ENCODE results near the gene RBM4B. TPM values are rescaled to one million over a fixed set of nuclear protein-coding genes. Genes with fewer than 3 reads are reported as not detected.
"Not testable (repeated sequence)": the region's sequence is repeated elsewhere in the genome, so short reads cannot be mapped to it uniquely, and the experiment has no call there.

The RBM4B gene
- total RNA-seq, 1 donor from 2014 or later: 22.2 TPM

DNA sequence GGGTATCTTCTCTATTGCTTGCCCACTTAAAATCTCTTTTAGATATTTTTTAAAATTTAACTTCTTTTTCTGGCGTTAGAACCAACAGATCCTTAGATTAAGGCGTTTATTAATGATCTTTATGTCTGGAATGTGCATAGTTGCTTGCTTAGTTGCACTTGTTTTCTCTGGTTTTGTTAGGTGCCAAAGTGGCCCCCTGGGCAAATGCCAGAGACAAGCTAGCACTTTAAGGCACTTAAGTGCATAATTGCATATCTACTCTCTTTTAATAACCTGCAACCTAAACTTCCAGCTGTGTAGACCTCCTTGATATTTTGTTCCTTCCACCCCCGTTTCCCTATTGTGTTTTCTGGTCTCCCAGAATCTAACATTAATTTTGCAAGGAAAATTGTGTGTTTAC, 35.9 kb downstream of the RBM4B start:
- DNase-seq (ENCODE audit: low read depth in 2 of 2): no peak

- DNase-seq (ENCODE audit: low read depth in 2 of 2): not testable (repeated sequence)
Measured at GRCh38 chr11:66639814-66640340, 37.8 kb downstream of the RBM4B start.

DNA sequence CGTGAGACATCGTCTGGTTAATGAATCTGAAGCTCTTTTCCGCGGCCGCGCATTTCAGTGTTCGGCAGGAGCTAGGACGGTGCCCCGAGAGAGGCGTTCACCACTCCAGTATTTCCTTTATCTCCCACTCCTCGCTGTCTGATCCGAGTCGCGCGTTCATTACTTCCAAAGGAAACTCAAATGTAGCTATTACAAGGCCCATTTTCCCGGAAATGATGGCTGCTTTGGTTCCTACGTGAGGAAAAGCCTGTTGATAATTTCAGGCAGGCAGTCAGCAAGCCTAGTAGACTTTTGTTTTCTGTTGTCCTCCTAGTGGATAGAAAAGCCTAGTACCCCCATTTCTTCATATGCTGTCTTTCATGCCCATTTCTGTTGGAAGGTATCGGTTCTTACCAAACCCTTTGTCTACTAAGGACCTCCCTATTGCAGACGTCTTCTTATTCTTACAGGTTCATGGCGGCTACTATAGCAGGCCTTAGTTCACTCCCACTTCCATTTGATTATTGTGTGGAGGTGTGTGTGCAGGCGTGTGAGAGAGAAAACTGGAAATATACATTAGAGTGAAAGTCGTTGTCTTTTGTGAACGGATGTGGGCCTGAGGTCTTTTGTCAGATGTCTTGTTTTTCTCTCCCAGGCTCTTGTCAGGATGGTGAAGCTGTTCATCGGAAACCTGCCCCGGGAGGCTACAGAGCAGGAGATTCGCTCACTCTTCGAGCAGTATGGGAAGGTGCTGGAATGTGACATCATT, 38.4 kb downstream of the RBM4B start:
- DNase-seq (ENCODE audit: low read depth in 2 of 2): peak; percentile 65 to 72

DNA sequence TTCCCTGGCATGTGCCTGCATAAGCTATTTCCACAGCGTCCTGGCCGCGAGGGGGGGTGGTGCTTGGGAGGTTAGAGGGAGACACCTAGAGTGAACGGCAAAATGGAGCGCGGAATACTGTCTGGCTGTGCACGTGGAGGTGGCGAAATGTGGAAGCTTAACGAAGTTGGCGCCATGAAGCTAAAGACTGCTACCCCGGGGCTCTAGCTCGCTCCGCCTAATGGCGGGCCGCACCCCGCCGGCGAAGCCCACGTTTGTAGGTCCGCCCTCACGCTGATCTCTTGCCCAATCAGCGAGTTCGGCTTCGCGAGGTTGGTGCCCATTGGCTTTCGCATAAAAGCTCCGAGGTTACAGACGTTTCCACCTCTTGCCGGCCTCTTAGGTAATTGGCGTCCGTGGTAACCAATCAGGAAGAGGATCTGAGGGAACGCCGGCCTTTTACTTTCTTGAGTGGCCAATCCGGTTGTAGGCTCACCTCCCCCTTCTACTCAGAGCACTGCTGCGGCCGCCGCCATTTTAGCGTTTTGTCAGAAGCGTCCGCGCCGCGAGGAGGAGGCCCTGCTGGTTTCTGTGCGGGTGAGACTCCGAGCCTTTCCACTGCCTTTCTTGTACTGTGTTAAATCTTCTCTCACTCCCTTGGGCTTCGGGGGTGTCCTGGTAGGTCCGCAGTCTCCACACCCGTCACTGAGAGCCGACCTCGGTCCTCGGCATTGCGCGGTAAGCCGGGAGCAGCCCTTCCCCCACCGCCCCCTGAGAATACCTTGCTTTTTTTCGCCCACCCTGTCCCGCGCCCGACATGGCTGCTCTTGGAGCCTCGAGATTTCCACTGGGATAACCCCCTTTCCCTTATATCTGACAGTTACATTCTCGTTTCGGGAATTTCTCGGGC, 39.3 kb downstream of the RBM4B start, which contains the start of gene RBM4:
RBM4 (plus strand) TSS at position 527 of the 889 bp plus-strand sequence. CDS start 1,009 bp downstream, outside the sequence.
- DNase-seq (ENCODE audit: low read depth in 2 of 2): peak; percentile 100

- DNase-seq (ENCODE audit: low read depth in 2 of 2): no peak
Measured at GRCh38 chr11:66637557-66638176, 40.0 kb downstream of the RBM4B start.

DNA sequence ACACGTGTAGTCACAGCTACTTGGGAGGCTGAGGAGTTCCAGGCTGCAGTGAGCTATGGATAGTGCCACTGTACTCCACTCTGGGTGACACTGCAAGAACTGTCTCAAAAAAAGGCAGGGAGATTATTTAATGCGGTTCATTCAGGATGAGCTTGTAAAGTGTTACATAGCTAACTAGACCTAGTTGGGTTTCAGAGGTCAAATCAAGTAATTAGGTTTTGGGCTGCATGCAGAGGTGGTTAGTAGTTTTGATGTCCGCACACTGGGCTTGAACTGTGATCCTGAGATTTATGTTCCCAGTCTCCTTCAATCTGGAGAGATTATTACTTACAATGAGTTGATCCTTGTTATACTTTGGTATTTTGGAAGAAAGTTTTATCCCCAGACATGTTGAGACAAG, 41.3 kb downstream of the RBM4B start:
- DNase-seq (ENCODE audit: low read depth in 2 of 2): no peak

DNA sequence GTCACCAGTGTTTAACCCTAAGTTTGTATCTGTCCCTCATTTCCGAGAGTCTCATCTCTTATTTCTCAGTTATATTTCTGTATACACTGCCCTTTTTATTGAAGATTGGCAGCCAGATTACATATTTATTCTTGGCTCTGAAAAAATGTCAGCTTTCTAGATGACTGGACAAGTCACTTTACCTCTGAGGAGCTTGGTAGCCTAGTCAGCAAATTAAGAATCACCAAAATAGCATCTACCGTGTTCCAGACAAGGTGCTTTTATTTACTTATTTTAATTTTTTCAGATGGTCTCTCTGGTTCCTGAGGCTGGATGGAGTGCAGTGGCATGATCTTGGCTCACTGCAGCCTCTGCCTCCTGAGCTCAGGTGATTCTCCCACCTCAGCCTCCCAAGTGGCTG, 44.7 kb downstream of the RBM4B start:
- no peak for DNase-seq (ENCODE audit: low read depth in 2 of 2)

- DNase-seq (ENCODE audit: low read depth in 2 of 2): no peak
Measured at GRCh38 chr11:66631883-66632282, 45.8 kb downstream of the RBM4B start.

GRCh38 chr11:66629356-66629755, 48.3 kb downstream of the RBM4B start:
- DNase-seq (ENCODE audit: low read depth in 2 of 2): no peak

DNA sequence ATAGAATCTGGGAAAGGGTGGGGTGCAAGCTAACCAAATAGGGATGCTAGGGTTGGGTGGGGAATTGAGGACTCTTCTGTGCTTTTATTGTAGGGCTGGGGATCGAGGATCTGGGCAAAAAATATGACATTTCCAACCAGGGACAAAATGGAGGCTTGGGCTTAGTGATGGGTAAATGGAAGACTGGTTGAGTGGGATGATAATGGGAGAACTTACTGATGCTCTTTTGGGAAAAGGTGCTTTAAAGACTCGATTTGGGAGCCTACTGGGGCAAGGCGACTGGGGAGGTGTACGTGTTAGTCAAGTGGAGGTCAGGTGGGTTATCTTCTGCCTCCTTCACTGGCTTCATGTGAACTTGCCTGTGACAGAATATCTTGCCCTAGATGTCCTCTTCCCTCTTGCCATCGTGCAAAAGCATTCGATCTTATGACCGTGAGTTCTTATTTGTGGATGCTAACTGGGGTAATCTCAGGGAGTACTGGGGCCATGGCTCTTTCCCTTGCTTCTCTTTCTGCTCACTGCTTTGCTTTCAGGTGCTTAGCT, 49.6 kb downstream of the RBM4B start:
- DNase-seq (ENCODE audit: low read depth in 2 of 2): no peak

DNA sequence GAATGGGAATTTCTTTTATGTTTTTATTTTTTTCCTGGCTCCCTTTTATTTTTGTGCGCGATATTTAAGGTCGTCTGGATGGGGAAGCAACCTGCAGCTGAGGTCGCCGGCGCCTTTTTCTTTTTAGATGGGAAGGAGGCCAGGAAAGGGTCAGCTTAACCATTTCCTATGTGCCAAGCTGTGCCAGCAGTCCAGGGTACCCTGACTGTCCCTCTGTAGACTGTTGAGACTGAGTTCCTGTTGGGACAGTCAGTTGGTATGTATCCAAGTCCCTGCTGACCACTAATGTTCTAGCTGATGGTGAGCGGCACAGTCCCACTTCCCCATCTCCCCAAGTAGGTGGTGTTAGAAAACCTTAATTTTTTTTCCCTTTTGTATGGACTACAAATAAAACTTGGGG, 50.8 kb downstream of the RBM4B start:
- peak in 1 of 2 donors; percentile 33 for DNase-seq (ENCODE audit: low read depth in 2 of 2)

DNA sequence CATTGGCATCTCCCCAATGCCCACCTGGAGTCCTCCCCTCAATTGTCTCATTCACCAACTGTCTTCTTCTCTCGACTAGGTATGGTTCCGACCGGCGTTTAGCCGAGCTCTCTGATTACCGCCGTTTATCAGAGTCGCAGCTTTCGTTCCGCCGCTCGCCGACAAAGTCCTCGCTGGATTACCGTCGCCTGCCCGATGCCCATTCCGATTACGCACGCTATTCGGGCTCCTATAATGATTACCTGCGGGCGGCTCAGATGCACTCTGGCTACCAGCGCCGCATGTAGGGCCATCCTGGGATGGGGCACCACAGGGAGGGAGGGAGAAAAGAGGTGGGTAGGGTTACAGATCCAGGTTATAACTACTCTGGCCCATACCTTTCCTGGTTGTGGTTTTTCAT, 51.3 kb downstream of the RBM4B start:
- DNase-seq (ENCODE audit: low read depth in 2 of 2): no peak

DNA sequence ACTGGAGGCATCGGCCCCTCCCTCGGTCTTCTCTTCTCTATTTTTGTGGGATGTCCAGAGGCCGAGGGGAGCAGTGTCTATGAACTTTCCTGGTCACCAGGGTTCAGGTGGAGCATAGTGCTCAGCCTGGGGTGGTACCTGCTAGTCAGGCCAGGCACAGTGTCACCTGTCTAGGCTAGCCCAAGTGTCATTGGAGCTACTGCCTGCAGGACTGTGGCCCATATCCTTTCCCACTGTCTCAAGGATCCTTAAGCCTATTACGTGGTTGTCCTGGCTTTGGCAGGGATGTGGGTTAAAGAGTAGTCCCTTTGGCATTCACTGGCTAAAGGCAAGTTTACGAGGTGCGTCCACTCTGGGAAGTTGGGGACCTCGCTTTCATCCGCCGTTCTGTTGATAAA, 51.9 kb downstream of the RBM4B start:
- DNase-seq (ENCODE audit: low read depth in 2 of 2): no peak

DNA sequence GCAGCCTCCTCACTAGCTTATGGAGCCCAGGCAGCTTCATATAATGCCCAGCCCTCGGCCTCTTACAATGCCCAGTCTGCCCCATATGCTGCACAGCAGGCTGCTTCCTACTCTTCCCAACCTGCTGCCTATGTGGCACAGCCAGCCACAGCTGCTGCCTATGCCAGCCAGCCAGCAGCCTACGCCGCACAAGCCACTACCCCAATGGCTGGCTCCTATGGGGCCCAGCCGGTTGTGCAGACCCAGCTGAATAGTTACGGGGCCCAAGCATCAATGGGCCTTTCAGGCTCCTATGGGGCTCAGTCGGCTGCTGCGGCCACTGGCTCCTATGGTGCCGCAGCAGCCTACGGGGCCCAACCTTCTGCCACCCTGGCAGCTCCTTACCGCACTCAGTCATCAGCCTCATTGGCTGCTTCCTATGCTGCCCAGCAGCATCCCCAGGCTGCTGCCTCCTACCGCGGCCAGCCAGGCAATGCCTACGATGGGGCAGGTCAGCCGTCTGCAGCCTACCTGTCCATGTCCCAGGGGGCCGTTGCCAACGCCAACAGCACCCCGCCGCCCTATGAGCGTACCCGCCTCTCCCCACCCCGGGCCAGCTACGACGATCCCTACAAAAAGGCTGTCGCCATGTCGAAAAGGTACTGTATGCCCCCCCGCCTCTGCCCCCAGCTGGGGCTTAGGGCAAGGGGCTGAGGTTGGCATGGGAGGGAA, 52.5 kb downstream of the RBM4B start:
- no peak for DNase-seq (ENCODE audit: low read depth in 2 of 2)

DNA sequence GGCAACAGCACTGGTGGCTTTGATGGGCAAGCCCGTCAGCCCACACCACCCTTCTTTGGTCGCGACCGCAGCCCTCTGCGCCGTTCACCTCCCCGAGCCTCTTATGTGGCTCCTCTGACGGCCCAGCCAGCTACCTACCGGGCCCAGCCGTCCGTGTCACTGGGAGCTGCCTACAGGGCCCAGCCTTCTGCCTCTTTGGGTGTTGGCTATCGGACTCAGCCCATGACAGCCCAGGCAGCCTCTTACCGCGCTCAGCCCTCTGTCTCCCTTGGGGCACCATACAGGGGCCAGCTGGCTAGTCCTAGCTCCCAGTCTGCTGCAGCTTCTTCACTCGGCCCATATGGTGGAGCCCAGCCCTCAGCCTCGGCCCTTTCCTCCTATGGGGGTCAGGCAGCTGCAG, 53.2 kb downstream of the RBM4B start:
- no peak for DNase-seq (ENCODE audit: low read depth in 2 of 2)

GRCh38 chr11:66619080-66619554, 58.6 kb downstream of the RBM4B start:
- peak; percentile 79 to 80 for DNase-seq (ENCODE audit: low read depth in 2 of 2)

DNA sequence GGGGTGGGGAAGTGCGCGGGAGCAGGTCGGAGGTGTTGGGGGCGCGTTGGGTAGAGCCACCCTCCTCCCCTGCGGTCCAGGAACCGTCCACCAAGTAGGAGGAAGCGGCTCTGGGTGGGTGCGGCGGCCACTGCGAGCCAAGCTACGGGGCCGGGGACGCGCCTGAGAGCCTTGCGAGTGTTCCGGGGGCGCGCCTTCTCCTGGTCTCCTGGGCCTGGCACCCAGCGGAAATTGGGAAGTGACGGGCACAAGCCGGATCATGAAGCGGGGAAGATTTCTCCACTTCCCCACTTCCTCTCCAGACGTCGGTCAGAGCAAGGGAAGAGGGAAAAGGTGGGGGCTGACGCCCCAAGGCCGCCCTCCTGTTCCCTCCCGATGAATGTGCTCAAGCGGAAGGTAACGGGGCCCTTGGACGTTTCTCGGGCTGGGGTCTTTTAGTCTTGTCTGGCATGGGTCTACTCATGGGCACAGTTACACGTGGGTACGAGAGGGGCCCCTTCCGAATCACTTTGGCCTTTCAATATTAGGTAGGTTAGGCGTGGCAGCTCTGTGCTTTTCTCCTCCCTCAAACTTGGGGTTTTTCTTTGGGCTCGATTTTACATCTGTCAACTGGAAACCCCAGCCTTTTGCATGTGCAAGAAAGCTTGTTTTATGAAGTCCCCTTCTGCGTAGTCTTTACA, 60.4 kb downstream of the RBM4B start:
- DNase-seq (ENCODE audit: low read depth in 2 of 2): peak in 1 of 2 donors; percentile 71

DNA sequence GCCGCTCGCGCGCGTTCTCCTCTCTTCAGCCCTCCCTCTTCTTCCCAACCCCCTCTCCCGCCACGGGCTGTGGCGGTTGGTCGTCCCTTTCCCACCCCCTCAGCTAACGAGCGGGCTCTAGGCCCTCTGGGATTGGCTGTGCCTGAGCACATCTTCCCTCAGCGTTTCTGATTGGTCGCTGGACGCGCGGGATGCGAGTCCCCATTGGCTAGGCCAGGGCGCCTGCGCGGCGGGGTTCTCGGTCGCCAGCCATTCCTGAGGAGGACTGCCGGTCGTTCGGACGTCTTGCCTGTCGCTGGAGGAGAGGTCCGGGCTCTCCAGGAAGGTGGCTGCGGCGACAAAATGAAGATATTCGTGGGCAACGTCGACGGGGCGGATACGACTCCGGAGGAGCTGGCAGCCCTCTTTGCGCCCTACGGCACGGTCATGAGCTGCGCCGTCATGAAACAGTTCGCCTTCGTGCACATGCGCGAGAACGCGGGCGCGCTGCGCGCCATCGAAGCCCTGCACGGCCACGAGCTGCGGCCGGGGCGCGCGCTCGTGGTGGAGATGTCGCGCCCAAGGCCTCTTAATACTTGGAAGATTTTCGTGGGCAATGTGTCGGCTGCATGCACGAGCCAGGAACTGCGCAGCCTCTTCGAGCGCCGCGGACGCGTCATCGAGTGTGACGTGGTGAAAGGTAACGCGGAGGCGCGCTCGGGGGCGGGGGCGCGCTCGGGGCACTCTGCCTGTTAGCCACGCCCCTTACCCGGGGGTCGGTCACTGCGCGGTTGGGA, 61.1 kb downstream of the RBM4B start, which contains the start of gene RBM14:
RBM14 (plus strand) TSS at position 252 of the 776 bp plus-strand sequence; CDS start at position 343, 91 bp downstream.
- peak; percentile 99 for DNase-seq (ENCODE audit: low read depth in 2 of 2)
